Measurements from ENCODE around the gene CIB1.

DNA sequence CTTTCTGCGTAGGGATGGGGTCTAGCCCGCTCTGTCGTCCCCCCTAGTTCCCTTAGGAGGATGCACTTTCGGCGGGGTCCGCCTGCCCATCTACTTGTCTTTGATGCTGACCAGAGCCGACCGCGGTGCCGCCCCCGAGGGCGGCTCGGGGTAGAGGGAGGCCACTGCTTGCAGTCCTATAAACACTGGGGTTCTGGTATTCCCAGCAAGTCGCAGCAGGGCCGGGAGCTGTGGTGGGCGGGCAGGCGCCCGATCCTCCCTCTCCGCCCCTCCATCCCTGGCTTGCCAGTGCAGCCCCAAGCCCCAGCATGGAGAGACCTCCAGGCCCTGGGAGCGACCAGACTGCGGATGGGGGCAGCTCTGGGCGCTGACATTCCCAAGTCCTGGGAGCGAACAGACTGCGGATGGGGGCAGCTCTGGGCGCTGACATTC is 31.8 kb downstream of the CIB1 start:
- TF ChIP-seq POLR2A (IDR thresholded peaks at IDR 0.05; ENCODE audit: low read length) = no peak
- no peak for TF ChIP-seq KDM5A (IDR thresholded peaks at IDR 0.05)
- TF ChIP-seq, protein P1, sequence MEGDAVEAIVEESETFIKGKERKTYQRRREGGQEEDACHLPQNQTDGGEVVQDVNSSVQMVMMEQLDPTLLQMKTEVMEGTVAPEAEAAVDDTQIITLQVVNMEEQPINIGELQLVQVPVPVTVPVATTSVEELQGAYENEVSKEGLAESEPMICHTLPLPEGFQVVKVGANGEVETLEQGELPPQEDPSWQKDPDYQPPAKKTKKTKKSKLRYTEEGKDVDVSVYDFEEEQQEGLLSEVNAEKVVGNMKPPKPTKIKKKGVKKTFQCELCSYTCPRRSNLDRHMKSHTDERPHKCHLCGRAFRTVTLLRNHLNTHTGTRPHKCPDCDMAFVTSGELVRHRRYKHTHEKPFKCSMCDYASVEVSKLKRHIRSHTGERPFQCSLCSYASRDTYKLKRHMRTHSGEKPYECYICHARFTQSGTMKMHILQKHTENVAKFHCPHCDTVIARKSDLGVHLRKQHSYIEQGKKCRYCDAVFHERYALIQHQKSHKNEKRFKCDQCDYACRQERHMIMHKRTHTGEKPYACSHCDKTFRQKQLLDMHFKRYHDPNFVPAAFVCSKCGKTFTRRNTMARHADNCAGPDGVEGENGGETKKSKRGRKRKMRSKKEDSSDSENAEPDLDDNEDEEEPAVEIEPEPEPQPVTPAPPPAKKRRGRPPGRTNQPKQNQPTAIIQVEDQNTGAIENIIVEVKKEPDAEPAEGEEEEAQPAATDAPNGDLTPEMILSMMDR (IDR thresholded peaks at IDR 0.05) = no peak
- no peak for TF ChIP-seq SREBF2 (IDR thresholded peaks at IDR 0.05)
- TF ChIP-seq, protein P2, sequence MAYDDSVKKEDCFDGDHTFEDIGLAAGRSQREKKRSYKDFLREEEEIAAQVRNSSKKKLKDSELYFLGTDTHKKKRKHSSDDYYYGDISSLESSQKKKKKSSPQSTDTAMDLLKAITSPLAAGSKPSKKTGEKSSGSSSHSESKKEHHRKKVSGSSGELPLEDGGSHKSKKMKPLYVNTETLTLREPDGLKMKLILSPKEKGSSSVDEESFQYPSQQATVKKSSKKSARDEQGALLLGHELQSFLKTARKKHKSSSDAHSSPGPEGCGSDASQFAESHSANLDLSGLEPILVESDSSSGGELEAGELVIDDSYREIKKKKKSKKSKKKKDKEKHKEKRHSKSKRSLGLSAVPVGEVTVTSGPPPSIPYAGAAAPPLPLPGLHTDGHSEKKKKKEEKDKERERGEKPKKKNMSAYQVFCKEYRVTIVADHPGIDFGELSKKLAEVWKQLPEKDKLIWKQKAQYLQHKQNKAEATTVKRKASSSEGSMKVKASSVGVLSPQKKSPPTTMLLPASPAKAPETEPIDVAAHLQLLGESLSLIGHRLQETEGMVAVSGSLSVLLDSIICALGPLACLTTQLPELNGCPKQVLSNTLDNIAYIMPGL (CRISPR knock-in tag; IDR thresholded peaks at IDR 0.05; ENCODE audit: borderline replicate concordance) = no peak

Data from A549 (cell line).